Activated CD4-positive, CD25-positive, alpha-beta regulatory T cell (primary cell): ENCODE measurements around the gene TTC23.

Source experiments
- DNase-seq, 4 experiments: peaks; one replicate each; lab custom pipeline; 2025; lab: John Stamatoyannopoulos, UW

Gene TTC23, protein sequence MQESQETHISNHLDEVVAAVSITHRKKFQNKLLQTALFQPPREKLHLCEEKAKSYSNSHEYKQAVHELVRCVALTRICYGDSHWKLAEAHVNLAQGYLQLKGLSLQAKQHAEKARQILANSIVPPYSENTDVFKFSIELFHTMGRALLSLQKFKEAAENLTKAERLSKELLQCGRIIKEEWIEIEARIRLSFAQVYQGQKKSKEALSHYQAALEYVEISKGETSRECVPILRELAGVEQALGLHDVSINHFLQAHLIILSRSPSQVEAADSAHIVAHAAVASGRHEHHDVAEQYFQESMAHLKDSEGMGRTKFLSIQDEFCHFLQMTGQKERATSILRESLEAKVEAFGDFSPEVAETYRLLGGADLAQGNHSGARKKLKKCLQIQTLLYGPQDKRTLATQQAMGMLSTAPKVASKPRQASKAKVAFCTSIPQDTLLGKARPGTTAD

DNA sequence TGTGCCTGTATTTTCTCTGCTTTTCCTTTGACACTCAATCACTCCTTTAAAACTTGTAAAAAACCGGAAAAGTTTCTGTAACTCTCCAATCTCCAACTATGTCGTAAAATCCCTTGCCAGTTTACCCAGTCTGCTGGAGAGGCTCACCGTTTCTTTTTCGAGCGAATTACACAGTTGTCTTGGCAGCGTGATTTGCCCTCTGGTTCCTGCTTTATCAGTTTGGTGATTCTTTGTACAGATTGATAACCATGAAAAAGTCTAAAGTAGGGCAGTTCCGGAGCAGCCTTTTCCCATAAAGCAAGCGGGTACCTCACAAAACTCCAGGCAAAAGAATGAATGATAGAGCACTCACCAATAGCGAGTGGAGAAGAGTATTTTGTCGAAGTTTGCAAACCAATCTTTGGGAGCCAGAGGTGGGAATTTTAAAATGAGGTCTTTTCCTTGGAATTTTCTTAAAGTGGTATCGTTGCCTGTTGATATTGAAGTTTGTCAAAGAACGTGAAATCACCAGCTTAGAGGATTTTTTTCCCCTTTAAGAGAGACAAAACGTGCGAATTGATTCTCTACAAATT is at the start of gene TTC23:
Gene TTC23 (minus strand): TSS at position 312 of the 572 bp plus-strand sequence. CDS start 20,869 bp downstream, outside the sequence.
- DNase-seq, result no peak

DNA sequence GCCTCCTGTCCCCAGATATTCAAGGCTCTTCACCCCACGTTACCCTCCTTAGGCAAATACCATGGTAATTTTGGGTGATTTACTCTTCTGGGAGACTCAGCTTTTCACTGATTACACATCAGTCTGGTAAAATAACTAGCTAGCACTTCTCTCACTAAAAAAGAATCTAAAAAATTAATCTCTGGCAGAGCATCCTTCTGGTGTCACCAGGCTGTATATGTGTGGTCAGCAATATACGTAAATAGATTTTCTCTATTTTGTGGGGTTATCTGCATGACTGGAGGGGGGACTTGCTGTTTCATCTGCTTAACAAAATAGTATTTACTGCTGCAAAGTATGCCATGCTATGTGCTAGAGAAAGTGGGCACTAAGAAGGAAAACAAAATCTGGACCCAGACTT is 47.0 kb upstream of the TTC23 start:
- DNase-seq, result no peak

DNA sequence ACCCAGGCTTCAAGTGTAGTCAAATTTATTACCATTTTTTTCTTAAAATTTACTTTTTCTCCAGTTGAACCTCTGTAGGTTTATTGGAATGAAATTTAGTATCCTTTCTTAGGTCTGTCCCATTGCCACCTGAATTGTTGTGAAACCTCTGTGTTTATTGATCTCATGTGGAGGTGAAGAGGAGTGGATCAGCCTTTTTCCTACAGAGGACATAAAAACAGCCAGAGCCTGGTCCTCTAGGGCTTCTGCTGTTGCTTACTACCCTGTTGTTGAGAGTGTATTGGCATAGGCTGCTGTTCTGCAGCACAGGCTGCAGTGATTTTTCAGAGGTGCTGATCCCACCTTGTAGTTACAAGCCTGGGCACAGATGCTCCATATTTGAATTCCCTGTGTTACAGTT is 46.5 kb upstream of the TTC23 start:
- no peak for DNase-seq

DNA sequence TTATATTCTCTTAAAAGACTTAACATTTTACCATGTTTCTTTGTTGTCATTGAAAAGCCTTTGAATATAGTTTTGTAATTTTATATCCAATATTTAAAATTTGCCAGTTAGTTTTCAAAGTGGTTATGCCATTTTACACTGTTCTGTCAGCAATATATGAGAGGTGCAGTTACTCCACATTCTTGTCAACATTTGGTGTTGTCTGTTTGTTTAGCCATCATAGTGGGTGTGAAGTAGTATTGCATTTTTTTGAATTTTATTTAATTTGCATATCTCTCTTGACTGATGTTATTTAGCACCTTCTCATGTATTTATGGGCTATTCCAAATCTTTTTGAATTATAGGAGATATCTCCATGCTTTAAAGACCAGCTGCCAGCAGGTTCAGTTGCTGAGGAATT is 42.3 kb upstream of the TTC23 start:
- no peak for DNase-seq

DNA sequence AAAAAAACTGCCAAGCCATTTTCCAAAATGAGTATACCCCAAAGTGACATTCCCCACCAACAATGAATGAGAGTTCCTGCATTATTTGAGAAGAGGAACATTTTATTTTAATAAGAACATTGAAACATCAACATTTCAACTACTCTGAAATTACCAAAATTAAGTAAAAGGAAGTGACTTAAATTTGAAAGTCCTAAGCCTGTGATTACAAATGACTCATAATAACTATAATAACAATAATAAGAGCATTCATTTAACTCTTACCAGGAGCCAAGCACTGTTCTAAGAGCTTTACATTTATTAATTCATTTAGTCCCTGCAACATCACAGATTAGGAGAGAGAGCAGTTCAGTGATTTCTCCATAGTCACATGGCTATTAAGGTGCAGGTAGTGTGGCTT is 34.3 kb upstream of the TTC23 start:
- no peak for DNase-seq

DNA sequence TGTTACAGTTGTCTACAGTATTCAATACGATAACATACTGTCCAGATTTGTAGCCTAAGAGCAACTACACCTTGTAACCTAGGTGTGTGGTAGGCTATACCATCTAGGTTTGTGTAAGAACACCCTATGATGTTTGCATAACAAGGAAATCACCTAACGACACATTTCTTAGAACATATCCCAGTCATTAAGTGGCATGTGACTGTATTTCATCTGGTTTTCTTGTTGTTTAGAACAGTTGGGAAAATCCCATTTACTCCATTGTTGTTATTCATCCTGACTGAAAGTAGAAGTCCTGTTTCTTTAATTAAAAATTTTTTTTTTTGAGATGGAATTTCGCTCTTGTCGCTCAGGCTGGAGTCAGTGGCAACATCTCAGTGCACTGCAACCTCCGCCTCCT is 33.2 kb upstream of the TTC23 start:
- DNase-seq, result no peak

DNA sequence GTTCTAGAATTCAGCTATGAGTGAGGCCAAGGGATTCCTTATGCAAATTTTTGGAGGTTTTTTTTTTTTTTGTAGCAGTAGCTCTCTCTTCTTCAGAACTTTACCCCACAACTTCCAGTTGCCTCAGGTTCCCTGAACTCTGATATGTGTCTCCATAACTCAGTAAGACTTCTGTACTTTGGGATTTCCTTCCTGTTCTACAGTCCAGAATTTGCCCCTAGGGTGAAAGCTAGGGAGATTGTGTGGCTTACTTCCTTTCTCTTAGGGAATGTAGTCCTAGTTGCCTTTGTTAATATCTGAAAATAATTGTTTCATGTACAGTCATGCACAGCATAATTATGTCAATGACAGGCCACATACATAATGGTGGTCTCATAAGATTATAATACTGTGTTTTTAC is 32.7 kb upstream of the TTC23 start:
- no peak for DNase-seq

DNA sequence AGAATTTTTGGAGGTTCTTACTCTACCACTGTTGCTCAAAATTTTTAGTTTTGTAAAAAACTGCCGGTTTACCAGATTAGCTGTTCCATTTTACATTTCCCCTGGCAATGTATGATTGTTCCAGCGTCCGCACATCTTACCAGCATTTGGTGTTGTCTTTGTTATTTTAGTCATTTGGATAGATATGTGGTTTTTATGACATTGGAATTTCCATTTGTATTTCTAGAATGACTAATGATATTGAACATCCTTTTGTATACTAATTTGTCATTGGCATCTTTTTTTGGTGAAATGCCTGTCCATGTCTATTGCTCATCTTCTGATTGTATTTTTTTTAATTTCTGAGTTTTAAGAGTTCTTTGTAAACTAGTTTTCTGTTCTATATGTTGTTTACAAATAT is 30.4 kb upstream of the TTC23 start:
- DNase-seq, result no peak

DNA sequence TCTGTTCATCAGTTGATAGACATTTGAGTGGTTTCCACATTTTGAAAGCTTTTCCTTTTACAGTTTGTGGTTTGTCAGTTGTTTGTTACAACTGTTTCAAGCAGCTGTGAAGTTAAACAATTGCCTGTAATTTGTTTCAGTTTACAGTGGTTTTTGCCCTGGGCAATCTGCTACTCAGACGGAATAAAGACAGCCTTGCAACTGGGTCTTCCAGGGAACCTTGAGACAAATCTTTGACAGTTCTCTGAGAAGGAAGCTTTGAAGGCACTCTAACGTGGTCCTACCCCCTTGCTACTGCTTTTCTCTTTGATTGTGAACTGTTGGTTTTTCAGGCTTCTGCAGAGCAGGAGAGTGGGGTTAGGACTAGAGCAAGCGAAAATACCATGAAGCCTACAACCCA is 29.9 kb upstream of the TTC23 start:
- no peak for DNase-seq

DNA sequence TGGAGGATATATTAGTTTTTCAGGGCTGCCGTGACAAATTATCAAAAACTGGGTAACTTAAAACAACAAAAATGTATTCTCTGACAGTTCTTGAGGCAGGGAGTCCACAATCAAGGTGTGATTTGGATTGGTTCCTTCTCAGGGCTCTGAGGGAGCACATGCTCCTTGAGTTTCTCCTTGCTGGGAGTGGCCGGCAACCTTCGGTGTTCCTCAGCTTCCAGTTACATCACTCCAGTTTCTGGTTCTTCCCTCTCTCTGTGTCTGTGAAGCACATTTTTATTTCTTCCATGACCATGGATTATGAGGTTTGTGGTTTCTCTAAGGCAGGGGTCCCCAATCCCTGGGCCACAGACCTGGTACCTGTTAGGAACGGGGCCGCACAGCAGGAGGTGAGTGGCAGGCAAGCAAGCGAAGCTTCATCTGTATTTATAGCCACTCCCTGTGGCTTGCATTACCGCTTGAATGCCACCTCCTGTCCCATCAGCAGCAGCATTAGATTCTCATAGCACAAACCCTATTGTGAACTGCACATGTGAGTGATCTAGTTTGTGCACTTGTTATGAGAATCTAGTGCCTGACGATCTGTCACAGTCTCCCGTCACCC is 26.2 kb upstream of the TTC23 start:
- DNase-seq, result no peak

DNA sequence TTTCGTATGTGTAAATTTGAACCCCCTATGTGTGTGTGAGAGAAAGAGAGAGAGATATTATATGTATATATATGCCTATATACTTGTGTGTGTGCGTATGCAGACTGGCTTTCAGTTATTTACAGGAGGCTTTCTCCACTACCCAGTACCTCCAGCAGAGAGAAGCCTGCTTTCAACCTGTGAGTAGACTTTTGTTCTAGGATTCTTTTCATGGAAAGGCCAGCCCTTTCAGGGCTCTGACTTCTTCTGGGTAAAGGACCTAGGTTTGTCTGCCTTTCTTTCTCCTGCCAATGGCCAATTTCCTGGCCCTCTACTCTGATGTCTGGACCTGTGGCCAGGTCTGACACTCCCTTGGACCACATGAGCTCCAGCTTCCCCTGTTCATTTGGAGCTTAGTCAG is 25.7 kb upstream of the TTC23 start:
- DNase-seq, result no peak

DNA sequence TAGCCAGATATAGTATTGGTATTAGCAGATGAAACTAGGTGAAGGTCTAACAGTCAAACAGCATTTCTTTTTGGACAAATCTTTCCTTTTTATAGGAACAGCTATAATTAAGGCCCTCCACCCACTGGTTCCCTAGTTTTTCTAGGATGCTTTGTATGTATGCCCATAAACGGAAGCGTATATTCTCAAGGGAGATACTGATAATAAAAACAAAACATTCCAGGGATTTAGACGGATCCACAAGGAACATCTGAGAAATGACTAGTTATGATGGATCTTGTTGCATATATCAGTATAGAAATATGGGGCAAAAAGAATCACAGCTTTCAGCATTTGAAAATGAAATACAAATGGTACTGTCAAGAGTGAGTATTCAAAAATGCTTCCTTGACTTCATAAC is 24.4 kb upstream of the TTC23 start:
- DNase-seq, result no peak

DNA sequence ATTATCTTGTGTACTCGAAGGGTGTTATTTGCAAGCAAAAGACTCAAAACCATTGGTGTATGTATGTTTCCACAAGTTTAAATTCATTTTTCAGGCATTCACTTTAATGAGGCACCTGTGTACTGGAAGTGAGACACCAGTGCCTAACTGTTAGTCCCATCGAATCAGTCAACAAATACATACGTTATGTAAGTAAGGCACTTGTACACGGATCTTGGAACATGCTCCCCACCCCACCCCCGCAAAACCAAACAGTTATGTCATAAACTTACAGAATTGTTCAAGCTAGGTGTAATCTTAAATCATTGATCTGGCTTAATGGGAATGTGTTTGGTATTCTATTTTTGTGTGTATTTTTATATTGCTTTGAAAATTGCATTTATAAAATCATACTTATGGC is 19.1 kb upstream of the TTC23 start:
- no peak for DNase-seq

DNA sequence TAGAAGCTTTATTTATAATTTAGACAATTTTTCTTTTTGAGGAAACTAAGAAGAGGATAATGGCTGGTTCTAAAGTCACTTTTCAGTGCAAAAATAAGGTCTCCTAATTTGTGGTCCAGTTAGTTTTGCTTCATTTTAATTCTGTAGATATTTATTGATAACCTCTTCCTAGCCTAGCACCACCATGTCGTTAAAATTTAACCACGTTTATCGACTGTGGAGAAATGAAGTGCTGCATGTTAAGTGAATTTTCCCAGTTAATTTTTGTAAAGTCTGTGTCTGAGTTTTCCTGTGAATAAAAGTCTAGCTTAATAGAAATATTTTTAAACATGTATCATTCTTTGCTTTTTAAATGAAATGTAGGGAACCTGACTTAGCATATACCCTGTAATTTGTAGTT is 18.6 kb upstream of the TTC23 start:
- no peak for DNase-seq

DNA sequence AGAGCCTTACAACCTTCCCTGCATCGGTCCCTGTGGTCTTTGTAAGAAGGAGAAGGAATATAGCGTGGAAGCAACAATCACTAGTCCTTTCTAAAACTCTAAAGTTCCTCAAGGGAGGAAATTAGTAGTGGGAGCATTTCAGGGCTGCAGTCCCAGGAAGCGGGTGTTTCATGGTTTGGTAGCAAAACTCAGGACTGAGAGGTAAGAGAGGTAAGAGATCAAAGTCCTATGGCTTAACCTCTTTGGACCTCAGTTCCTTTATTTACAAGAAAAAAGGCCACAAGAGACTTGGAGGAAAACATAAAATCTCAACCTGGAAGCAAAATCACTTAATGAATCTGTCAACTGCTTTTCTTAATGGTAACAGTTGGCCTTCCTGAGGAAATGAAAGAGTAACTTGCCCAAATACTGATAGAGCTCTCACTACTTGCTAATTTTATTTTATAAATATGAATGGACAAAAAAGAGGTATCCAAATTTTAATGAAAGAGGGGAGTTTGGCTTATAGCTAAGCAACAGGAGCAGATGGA is 16.2 kb upstream of the TTC23 start:
- no peak for DNase-seq

DNA sequence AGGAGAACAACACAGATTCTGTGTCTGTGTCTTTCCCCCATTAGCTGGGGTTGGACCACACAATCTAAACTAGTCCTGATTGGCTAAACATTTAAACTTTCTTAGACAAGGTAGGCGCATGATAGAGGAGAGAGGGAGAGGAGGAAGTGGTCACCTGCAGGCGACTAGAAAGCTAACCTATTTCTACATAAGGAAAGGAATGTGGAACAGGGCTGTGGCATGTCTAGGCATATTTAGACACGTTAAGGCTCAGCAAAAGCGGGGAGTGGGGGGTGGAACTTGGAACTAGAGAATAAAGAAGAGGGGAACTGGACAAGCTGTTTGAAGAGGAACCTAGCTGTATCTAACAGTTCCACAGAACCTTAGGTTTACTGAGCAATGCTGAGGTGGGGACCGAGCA is 14.7 kb upstream of the TTC23 start:
- DNase-seq, result no peak

DNA sequence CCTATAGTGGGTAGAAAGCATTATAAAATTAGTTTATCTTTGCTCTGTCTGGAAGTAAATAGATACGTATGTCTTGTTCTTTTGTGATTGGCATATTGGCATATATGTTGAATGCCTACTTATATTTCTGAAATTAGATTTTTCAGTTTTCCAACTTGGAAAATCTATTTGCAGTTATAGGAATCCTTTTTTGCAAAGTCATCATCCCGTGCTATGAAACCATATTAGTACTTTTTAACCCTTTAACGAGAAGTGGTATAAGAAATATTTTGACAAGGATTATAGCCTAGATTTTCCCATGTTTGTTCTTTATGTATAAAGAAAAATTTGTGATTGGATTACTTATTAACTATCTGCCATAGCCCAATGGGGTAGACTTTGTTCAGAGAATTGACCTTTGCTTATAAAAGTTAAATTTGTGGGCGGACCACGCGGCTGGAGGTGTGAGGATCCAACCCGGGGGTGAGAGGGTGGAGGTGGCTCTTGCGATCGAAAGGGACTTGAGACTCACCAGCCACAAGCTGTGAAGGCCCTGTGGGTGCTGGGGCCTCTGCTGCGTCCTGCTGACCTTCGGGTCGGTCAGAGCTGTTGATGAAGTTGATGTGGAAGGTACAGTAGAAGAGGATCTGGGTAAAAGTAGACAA is 7.8 kb upstream of the TTC23 start:
- DNase-seq, result no peak

DNA sequence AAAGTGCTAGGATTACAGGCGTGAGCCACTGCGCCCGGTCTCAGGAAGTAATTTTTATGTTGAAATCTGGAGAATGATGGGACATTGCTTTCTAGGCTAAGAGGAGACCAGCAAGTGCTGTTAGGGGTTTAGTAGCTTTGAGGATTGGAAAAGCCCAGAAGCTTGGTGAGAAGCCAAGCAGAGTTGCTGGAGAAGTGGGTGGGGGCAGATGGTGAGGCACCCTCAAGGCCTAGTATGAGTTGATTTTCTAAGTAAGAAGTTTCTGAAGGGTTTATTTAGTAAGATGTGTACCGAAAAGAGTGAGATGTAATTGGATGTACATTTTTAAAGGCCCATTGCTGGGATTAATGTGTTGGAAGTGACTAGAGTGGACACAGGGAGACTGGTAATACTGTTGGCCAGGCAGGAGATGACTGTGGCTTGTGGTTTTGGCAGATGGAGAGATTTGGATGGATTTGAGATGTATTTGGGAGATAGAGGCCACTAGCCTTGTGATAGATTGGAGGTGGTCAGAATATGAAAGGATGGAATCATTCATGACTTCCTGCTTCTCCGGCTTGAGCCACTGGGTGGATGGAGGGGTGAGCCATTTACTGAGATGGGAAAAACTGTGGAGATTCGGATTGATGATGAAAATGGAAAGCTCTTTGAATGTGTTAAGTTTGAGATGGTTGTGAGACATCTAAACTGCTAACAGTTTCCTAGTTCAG is 4.2 kb upstream of the TTC23 start:
- DNase-seq, result no peak

DNA sequence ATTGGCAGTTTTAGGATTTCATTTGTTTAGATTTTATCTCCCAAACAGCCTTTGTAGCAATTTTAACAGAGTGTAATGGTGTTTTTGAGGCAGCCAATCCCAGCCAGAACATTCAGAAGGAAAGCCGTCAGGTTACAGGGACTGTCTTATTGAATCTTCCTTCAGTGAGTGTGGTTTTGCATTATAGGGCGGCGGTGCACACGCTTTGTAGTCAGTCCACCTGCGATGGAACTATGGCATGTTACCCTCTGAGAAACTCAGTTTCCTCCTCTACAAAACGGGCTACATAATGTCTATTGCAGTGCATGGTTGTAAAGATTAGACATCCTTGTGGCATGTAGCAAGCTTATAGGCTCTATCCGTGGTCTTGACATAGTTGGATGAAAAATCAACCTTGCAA is 2.9 kb upstream of the TTC23 start:
- DNase-seq, result no peak

DNA sequence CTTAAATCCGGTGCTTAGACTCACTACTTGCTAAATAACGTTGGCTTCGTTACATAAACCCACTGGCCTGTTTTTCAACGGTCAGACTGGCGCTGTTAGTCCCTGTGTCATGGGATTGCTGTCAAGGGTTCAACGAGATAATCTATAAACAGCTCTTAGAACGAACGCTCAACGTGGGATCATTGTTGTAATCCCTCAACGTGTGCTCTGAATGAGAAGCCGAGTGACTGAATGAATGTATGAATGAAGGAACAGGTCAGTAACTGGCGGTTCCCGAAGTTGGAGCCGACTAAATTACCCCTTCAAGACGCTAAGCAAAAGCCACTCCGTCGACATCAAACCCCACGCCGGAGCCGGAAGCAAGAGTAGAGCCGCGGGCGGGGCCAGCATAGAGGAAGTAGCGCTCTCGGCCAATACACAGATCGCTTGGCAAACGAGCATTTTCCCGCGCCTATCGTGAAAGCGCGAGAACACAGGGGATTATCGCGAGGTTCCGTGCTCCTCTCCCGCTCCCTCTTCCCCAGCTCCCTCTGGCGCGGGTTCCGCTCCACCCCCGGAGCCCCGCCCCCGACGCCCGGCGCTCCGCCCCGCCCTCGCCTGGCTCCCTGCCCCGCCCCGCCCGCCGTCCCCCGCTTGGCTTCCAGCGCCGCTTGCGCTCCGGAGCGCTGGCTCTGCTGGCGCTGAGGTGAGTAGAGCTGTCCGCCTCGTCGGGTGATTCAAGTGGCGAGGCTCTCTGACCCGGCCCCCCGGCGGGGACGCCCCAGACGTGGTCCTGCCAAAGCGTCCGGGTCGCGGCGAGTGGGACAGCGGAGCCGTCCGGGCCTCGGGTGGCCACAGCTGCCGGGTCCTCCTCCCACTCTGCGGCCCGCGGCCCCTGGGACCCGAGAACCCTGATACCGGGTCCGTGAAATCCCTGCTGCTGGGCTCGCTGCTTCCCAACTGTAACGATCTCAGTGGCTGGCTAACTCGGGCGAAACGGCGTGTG is 1.8 kb upstream of the TTC23 start, which contains the start of gene LRRC28:
Gene LRRC28 (plus strand): TSS at position 625 of the 985 bp plus-strand sequence. CDS start 4,477 bp downstream, outside the sequence.
- DNase-seq, result peak; percentile 81 to 90 (median 85)

DNA sequence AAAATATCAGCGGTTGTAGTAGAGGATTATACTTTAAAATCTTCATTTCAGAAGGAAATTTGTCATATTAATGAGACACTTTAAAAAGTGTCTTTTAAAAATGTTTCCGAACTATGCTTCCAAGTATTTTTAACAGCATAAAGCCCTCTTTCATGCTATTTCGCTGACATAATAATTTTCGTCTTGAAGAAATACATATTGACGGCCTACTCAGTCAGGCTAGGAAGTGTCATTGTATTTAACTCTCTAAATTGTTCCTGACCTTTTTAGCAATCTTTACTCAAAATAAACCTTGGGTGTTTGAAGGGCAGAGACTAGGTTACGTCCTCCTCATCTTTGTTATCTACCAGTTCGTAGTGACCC is 1.1 kb upstream of the TTC23 start:
- DNase-seq, result no peak
